HG03175 (cell line): ENCODE data around the gene LRCH1.

Source experiments
- ATAC-seq: cut with Tn5 transposase; IDR thresholded peaks from one replicate; pipeline ENCODE4 v1.9.1; 2021; ENCODE audit warnings: mild to moderate bottlenecking, moderate library complexity; ENCODE audit not compliant: unreplicated experiment

The LRCH1 gene

GRCh38 chr13:46531953-46532352 lies 21.0 kb upstream of the LRCH1 start:
- no peak for ATAC-seq

- ATAC-seq: no peak
These were observed 18.0 kb upstream of the LRCH1 start for GRCh38 chr13:46535002-46535401.

GRCh38 chr13:46535825-46536224 lies 17.1 kb upstream of the LRCH1 start:
- ATAC-seq: no peak

DNA sequence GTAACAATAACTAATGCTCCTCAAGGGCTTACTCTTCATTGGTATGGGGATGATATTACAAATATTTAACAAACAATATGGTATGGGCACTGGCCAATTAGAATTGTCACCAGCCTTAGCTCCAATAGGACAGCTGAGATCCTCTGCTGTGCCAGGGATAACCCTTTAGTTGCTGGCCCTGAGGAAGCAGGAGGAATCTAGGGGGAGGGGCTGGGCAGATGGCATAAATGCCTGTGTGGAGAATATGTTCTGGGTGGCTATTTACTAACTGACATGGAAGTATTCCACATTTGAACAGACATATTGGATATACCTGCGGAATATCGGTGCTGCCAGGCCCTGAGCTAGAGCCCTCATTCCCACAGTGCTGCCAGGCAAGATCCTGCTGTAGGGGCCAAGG lies 16.6 kb upstream of the LRCH1 start:
- no peak for ATAC-seq

DNA sequence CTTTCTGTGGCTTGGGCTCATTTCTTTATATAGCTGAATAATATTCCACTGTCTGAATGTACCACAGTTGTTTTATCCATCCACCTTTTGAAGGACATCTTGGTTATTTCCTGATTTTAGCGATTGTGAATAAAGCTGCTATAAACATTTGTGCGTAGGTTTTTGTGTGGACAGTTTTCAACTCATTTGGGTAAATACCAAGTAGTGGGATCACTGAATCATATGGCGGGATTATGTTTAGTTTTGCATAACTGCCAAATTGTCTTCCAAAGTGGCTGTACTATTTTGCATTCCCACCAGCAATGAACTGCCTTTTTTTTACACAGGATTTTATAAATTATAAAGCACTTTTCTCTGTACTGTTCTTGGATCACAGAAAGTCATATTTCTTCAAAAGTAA lies 13.7 kb upstream of the LRCH1 start:
- ATAC-seq: no peak

DNA sequence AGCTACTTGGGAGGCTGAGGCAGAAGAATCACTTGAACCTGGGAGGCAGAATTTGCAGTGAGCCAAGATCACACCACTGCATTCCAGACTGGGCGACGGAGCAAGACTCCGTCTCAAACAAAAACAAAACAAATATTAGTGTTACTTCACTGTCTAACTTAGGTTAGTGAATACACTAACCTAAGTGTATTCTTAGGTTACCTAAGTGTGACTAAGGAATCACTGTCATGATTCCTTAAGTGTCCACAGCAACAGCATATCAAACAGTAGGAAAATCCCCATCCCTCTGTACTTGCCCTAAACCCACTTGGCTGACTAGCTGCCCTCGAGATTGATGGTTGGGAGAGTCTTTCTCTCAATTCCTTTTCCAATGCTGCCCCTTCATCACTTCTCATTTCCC lies 11.8 kb upstream of the LRCH1 start:
- ATAC-seq: no peak

- no peak for ATAC-seq
These were observed 10.1 kb upstream of the LRCH1 start for GRCh38 chr13:46542833-46543232.

GRCh38 chr13:46543287-46543686 lies 9.7 kb upstream of the LRCH1 start:
- no peak for ATAC-seq

DNA sequence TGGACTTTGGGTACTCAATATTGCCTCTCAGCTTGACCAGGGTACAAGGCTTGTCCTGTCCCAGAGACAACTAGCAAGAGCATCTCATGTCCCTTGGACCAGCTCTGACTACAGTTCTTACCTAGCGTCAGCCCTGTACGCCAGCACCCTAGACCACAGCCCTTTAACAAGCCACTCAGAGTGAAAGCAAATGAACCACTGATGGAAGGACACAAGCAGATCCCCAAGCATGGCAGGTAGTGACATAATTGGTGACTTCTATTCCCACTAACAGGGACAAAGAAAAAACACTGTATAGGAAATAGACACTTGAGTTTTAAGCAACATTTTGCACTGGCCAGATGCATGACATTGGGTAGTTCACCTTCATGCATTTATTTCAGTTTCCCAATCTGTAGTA lies 8.8 kb upstream of the LRCH1 start:
- ATAC-seq: peak; percentile 66

- no peak for ATAC-seq
These were observed 8.2 kb upstream of the LRCH1 start for GRCh38 chr13:46544811-46545210.

- no peak for ATAC-seq
These were observed 6.7 kb upstream of the LRCH1 start for GRCh38 chr13:46546084-46546768.

- no peak for ATAC-seq
These were observed 2.1 kb upstream of the LRCH1 start for GRCh38 chr13:46550822-46551221.

DNA sequence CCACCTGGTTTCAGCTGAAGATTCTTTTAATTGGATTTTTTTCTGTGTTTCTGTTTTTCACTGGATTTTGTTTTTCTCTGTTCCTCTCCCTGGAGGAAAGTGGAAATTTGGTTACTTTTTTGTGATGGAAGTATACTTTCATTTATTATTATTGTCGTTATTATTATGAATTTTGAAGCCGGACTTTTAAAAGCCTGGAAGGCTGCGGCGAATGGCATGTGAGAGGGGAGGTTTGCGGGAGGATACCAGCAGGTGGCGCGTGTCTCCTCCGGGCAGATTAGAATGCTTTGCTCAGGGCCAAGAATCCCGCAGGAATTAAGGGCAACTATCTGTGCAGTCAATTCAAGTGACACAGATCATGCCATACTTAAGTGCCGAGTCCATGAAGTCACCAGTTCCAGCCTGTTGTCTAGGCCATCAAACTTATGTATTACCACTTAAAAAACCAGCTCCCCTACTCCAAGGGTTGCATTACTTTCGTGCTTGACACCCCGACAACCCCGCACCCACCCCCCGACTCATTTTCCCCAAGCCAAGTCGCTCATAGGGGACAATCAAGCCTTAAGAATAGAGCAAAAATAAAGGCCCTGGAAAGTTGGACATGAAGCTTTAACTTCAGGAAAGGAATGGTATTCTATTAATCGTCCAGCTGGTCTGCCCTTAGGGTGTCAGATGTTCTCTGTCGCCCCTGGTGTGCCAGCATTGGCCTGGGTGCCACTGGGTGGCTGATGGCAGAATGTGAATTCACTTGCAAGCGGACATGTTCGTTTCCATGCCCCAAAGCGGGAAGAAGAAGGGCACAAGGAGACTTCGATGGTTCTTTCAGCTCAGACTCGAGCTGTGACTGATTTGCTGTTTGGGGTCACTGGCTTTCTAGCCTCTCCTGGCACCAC lies 1.3 kb upstream of the LRCH1 start:
- no peak for ATAC-seq

DNA sequence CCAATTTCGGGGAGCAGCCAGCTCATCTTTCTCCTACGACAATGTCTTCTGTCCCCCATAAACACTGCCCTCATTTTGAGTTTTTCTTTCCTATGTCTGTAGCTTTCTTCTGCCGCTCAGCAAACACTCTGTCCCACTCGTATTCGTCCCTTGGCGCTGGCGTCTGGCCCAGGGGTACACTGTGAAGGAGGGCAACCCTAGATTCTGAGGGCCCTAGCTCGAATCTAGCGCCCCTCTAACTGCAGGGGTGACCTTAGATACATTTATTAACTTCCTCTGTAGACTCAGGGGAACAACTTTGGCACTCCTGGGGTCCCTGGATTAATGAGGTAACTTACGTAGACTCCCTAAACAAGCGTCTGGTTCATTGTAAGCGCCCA lies 677 bp upstream of the LRCH1 start:
- ATAC-seq: no peak

GRCh38 chr13:46553521-46553885 lies 533 bp downstream of the LRCH1 start:
- peak; percentile 1 for ATAC-seq

GRCh38 chr13:46553886-46554858 lies 1.2 kb downstream of the LRCH1 start:
- peak; percentile 44 for ATAC-seq

DNA sequence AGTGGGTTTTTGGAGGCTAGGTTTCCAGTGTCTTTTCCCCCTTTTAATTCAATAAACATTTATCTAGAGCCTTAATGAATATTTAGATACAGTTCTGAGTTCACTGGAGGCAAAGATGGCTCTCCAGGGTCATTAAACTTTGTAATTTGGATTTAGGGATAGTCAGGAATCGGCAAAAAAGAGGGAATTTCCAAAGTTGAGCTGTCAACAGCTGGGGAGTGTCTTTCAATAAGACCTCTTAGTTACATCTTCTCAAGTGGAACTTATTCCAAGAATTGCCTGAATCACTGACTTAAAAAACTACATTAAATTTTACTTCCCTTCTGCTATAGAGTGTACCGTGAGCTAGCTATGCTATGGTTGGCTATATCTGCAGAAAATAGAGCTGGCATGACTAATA lies 2.0 kb downstream of the LRCH1 start:
- no peak for ATAC-seq

DNA sequence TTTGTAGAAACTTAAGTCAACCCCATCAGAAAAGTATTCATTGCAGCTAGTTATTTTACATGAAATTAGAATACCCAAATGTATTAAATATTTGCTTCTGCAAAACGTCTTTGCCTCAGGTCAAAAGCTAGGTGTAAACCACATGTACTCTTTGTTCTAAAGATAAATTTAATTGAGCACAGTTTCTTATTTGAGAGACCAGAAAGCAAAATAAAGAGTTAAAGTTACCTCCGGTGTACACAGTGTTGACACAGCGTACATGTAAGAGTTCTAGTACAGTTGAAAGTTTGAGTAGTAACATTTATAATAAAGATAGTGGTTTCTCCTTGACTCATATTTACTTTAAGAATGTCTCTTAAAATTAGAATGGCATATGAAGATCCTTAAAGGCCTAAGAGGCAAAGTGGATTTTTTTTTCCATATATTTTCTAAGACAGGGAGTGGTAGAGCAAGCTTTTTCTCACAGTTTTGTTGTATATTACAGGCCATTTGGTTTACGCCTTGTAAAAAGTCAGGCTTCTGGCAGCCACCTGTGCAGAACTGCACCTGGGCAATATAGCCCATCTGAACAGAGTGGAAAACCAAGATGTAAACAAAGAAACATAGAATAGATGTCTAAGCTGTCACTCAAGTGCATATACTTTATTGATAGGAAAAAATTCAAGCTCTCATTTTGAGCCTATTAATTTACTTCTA lies 2.9 kb downstream of the LRCH1 start:
- no peak for ATAC-seq

DNA sequence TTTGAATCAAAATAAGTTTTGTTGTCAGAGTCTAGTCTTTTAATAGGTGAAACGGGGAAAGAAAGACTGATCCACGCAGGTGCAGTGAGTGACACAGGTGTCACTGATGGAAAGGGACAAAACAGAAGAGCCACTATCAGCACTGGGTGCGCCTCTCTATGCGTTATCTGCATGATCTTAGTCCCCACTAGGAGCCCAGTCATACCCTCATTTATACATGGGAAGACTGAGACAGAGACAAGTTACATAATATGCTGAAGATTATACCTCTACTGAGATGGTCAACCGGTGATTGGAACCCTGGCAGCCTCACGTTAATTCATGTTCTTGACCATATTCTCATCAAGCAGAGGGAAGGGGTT lies 3.4 kb downstream of the LRCH1 start:
- ATAC-seq: no peak

- no peak for ATAC-seq
These were observed 6.4 kb downstream of the LRCH1 start for GRCh38 chr13:46559272-46559805.

DNA sequence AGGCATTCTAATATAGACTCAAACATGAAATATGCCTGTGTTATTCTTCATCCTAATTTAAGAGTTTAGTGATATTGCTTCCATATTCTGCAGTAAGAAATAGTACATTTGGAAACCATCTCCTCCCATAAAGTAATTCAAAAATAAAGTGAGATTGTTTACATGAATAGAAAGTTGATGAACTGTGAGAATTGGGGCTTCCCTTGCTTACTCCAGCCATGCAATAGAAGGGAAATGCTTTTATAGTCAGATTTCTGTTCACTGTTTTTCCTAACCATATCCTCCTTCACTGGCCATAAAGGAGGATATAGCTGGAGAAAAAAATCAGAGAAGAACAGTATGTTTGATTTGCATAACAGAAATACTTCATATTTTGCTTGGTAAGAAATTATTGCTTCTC lies 7.8 kb downstream of the LRCH1 start:
- no peak for ATAC-seq
